HEK293 (cell line): ENCODE measurements around the gene CDH23.
A peak's percentile ranks its signal among the peaks of the same experiment; 100 is the strongest.

Source experiments
- CTCF ChIA-PET: fragments of 350-600 bp; formaldehyde crosslinking; extraction: SDS; loops from one replicate; lab custom pipeline; 2021; ENCODE audit warnings: antibody characterized with exemption; lab: Yijun Ruan, JAX
- POLR2A ChIA-PET: fragments of 300-600 bp; formaldehyde crosslinking; extraction: SDS; loops from one replicate; lab custom pipeline; 2020; ENCODE audit warnings: antibody characterized with exemption, inconsistent platforms; lab: Yijun Ruan, JAX
- H3K27ac ChIP-seq: fragments of 200-500 bp; sonication (Bioruptor generic); 2 replicates; pipeline ENCODE4 v1.5.1; 2014; ENCODE audit warnings: low read depth, low read length, control low read depth, inconsistent platforms; ENCODE audit errors: extremely low read depth
- H3K36me3 ChIP-seq, 2 experiments: fragments of 200-500 bp in 1 of 2; sonication (Bioruptor generic) in 1 of 2; 1 replicate in 1 of 2; 2 replicates in 1 of 2; pipeline ENCODE4 v1.5.1; 2014 to 2017; ENCODE audit warnings: inconsistent platforms in 2 of 2, low read length in 2 of 2; ENCODE audit not compliant: control insufficient read depth in 2 of 2, insufficient read depth in 1 of 2
- H3K4me1 ChIP-seq: fragments of 200-500 bp; sonication (Bioruptor generic); 2 replicates; pipeline ENCODE4 v1.5.1; 2014; ENCODE audit warnings: mild to moderate bottlenecking, low read length, inconsistent platforms; ENCODE audit not compliant: control insufficient read depth, insufficient read depth
- H3K4me3 ChIP-seq: 2 replicates; pipeline ENCODE4 v1.5.1; 2011; ENCODE audit warnings: low read depth, mild to moderate bottlenecking, control low read depth, low read length, moderate library complexity
- H3K9me3 ChIP-seq: fragments of 200-500 bp; sonication (Bioruptor generic); 2 replicates; pipeline ENCODE4 v1.5.1; 2014; ENCODE audit warnings: low read depth, low read length, inconsistent platforms; ENCODE audit not compliant: control insufficient read depth, insufficient read depth
- GFI1B ChIP-seq: fragments of 450-650 bp; formaldehyde crosslinking; IDR thresholded peaks from 2 replicates; pipeline ENCODE4 v1.5.1; 2016; ENCODE audit warnings: missing biosample characterization, missing genetic modification characterization
- IKZF3 ChIP-seq: fragments of 450-650 bp; IDR thresholded peaks from 2 replicates; pipeline ENCODE4 v1.5.0; 2018; ENCODE audit warnings: missing biosample characterization, mild to moderate bottlenecking, missing genetic modification characterization, moderate library complexity
- OSR2 ChIP-seq: fragments of 450-650 bp; formaldehyde crosslinking; IDR thresholded peaks from 2 replicates; pipeline ENCODE4 v1.5.1; 2016; ENCODE audit warnings: missing biosample characterization, missing genetic modification characterization
- SP7 ChIP-seq: fragments of 450-650 bp; formaldehyde crosslinking; IDR thresholded peaks from 2 replicates; pipeline ENCODE4 v1.5.1; 2016; ENCODE audit warnings: missing biosample characterization, missing genetic modification characterization
- ZBTB17 ChIP-seq: fragments of 450-650 bp; formaldehyde crosslinking; IDR thresholded peaks from 2 replicates; pipeline ENCODE4 v1.5.1; 2016; ENCODE audit warnings: missing biosample characterization, missing genetic modification characterization
- ZBTB20 ChIP-seq: fragments of 450-650 bp; formaldehyde crosslinking; IDR thresholded peaks from 2 replicates; pipeline ENCODE4 v1.5.1; 2016; ENCODE audit warnings: missing biosample characterization, missing genetic modification characterization
- ZBTB48 ChIP-seq: fragments of 450-650 bp; formaldehyde crosslinking; IDR thresholded peaks from 2 replicates; pipeline ENCODE4 v1.5.1; 2016; ENCODE audit warnings: missing biosample characterization, missing genetic modification characterization
- ZBTB8A ChIP-seq: fragments of 450-650 bp; formaldehyde crosslinking; IDR thresholded peaks from 2 replicates; pipeline ENCODE4 v1.5.1; 2016; ENCODE audit warnings: missing biosample characterization, missing genetic modification characterization
- ZFP3 ChIP-seq: fragments of 450-650 bp; formaldehyde crosslinking; IDR thresholded peaks from 2 replicates; pipeline ENCODE4 v1.5.1; 2016; ENCODE audit warnings: low read depth, missing biosample characterization, missing genetic modification characterization
- ZIC2 ChIP-seq: fragments of 450-650 bp; formaldehyde crosslinking; IDR thresholded peaks from 2 replicates; pipeline ENCODE4 v1.5.1; 2016; ENCODE audit warnings: missing biosample characterization, missing genetic modification characterization
- ZNF121 ChIP-seq: fragments of 450-650 bp; formaldehyde crosslinking; IDR thresholded peaks from 2 replicates; pipeline ENCODE4 v1.5.1; 2016; ENCODE audit warnings: missing biosample characterization, missing genetic modification characterization
- ZNF341 ChIP-seq: fragments of 450-650 bp; formaldehyde crosslinking; IDR thresholded peaks from 2 replicates; pipeline ENCODE4; 2016; ENCODE audit warnings: low read depth, missing biosample characterization, missing genetic modification characterization
- ZNF366 ChIP-seq: fragments of 450-650 bp; formaldehyde crosslinking; conservative IDR thresholded peaks from 2 replicates; pipeline ENCODE4 v1.5.1; 2016; ENCODE audit warnings: missing biosample characterization, missing genetic modification characterization
- ZNF37A ChIP-seq: fragments of 450-650 bp; IDR thresholded peaks from 2 replicates; pipeline ENCODE4 v1.5.1; 2018; ENCODE audit warnings: missing biosample characterization, missing genetic modification characterization
- ZNF394 ChIP-seq: fragments of 450-650 bp; formaldehyde crosslinking; IDR thresholded peaks from 2 replicates; pipeline ENCODE4 v1.5.1; 2016; ENCODE audit warnings: missing biosample characterization, missing genetic modification characterization, mild to moderate bottlenecking, moderate library complexity, borderline replicate concordance
- ZNF416 ChIP-seq: fragments of 450-650 bp; formaldehyde crosslinking; IDR thresholded peaks from 2 replicates; pipeline ENCODE4 v1.5.1; 2016; ENCODE audit warnings: missing biosample characterization, missing genetic modification characterization
- ZNF514 ChIP-seq: fragments of 450-650 bp; formaldehyde crosslinking; IDR thresholded peaks from 2 replicates; pipeline ENCODE4 v1.5.1; 2016; ENCODE audit warnings: missing biosample characterization, missing genetic modification characterization
- ZNF521 ChIP-seq: fragments of 450-650 bp; formaldehyde crosslinking; IDR thresholded peaks from 2 replicates; pipeline ENCODE4 v1.5.1; 2017; ENCODE audit warnings: missing biosample characterization, mild to moderate bottlenecking, missing genetic modification characterization
- ZNF549 ChIP-seq: fragments of 450-650 bp; IDR thresholded peaks from 2 replicates; pipeline ENCODE4 v1.5.1; 2018; ENCODE audit warnings: missing biosample characterization, missing genetic modification characterization, mild to moderate bottlenecking, inconsistent platforms, moderate library complexity
- ZNF670 ChIP-seq: fragments of 450-650 bp; formaldehyde crosslinking; IDR thresholded peaks from 2 replicates; pipeline ENCODE4 v1.5.1; 2016; ENCODE audit warnings: missing biosample characterization, missing genetic modification characterization, low read depth
- ZNF768 ChIP-seq: fragments of 450-650 bp; formaldehyde crosslinking; IDR thresholded peaks from 2 replicates; pipeline ENCODE4 v1.5.1; 2018; ENCODE audit warnings: missing biosample characterization, mild to moderate bottlenecking, missing genetic modification characterization
- ZNF777 ChIP-seq: fragments of 450-650 bp; formaldehyde crosslinking; IDR thresholded peaks from 2 replicates; pipeline ENCODE4 v1.5.1; 2017; ENCODE audit warnings: missing biosample characterization, missing genetic modification characterization, borderline replicate concordance
- ZNF830 ChIP-seq: fragments of 450-650 bp; IDR thresholded peaks from 2 replicates; pipeline ENCODE4 v1.5.0; 2018; ENCODE audit warnings: missing biosample characterization, missing genetic modification characterization, low read depth, mild to moderate bottlenecking, moderate library complexity
- ZNF843 ChIP-seq: fragments of 450-650 bp; formaldehyde crosslinking; IDR thresholded peaks from 2 replicates; pipeline ENCODE4 v1.5.1; 2016; ENCODE audit warnings: missing biosample characterization, missing genetic modification characterization
- TF ChIP-seq, protein P1 (sequence below): fragments of 450-650 bp; formaldehyde crosslinking; IDR thresholded peaks from 2 replicates; pipeline ENCODE4 v1.5.1; 2016; ENCODE audit warnings: missing biosample characterization, missing genetic modification characterization
- TF ChIP-seq, protein P2 (sequence below): fragments of 450-650 bp; formaldehyde crosslinking; IDR thresholded peaks from 2 replicates; pipeline ENCODE4 v1.5.1; 2017; ENCODE audit warnings: missing biosample characterization, missing genetic modification characterization

Gene CDH23

GRCh38 chr10:71734797-71735196, 338.1 kb downstream of the CDH23 start:
- Histone ChIP-seq H3K4me1 (no peaks in the 10 kb centered on the region), H3K27ac (no peak overlapping the region), H3K4me3 (no peak overlapping the region), H3K9me3 (no peaks in the 10 kb centered on the region)
- ChIA-PET CTCF (no interaction called here), POLR2A (no interaction called here)
- no peak for TF ChIP-seq ZNF37A
- TF ChIP-seq ZNF768 (tag by site-specific recombination) = 0 out of 2 replicates have a peak, but pooled peaks have one; percentile 61
- no peak for TF ChIP-seq ZNF514
- TF ChIP-seq, all 188 proteins: peak for 1
- no peaks in the 10 kb centered on the region for H3K36me3 ChIP-seq

DNA sequence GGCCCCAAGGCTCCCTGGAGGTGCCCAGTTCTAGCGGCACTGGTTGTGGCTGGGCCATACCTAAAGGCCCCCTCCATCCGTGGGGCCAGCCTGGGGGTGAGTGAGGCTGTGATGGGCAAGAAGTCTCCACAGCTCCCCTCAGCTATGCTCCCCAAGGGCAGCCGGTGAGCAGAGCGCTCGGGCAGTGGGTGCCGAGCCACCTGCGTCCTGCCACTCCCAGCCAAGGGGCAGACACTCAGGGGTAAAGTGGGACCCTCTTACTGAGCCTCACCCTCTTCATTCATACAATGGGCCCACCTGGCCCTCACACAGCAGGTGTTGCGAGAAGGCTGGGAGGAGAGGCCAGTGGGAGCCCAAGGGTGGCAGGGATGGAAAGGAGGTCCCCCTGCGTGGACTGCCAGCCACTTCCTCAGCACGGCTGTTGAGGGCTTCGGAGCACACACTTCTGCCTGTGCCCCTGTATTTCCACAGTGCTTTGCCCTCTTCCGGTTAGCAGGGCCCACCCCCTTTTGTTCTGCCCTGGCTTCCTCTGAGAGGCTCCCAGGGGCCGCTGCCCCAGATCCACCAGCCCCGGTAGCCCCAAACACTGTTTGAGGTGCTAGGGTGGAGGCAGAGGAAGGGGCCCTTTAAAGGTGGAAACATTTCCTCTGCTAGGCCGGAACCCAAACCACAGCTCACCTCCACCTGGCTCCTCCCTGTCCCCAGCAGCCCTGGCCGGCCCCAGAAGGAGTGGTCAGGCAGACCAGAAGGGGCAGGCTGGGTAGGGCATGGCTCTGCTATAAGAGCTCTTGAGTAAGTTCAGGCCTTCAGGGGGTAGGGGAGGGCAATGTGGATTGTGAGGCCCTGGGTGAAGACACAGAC, 339.2 kb downstream of the CDH23 start:
- H3K4me3 ChIP-seq = no peak overlapping the region
- CTCF ChIA-PET = interaction anchor here (0.7 to 0.9 kb wide), 2 partner anchors 94 to 454 kb away, joined by 3 read pairs; no protein-coding TSS in a partner anchor
- H3K4me1 ChIP-seq = no peaks in the 10 kb centered on the region
- H3K9me3 ChIP-seq = no peaks in the 10 kb centered on the region
- POLR2A ChIA-PET = no interaction called here
- H3K36me3 ChIP-seq = no peaks in the 10 kb centered on the region
- H3K27ac ChIP-seq = no peak overlapping the region; the same call in 1 of the 2 replicates
- no peak for TF ChIP-seq ZNF843
- TF ChIP-seq ZFP3 = peak; percentile 64; the same call in 1 of the 2 replicates
- TF ChIP-seq, protein P1, sequence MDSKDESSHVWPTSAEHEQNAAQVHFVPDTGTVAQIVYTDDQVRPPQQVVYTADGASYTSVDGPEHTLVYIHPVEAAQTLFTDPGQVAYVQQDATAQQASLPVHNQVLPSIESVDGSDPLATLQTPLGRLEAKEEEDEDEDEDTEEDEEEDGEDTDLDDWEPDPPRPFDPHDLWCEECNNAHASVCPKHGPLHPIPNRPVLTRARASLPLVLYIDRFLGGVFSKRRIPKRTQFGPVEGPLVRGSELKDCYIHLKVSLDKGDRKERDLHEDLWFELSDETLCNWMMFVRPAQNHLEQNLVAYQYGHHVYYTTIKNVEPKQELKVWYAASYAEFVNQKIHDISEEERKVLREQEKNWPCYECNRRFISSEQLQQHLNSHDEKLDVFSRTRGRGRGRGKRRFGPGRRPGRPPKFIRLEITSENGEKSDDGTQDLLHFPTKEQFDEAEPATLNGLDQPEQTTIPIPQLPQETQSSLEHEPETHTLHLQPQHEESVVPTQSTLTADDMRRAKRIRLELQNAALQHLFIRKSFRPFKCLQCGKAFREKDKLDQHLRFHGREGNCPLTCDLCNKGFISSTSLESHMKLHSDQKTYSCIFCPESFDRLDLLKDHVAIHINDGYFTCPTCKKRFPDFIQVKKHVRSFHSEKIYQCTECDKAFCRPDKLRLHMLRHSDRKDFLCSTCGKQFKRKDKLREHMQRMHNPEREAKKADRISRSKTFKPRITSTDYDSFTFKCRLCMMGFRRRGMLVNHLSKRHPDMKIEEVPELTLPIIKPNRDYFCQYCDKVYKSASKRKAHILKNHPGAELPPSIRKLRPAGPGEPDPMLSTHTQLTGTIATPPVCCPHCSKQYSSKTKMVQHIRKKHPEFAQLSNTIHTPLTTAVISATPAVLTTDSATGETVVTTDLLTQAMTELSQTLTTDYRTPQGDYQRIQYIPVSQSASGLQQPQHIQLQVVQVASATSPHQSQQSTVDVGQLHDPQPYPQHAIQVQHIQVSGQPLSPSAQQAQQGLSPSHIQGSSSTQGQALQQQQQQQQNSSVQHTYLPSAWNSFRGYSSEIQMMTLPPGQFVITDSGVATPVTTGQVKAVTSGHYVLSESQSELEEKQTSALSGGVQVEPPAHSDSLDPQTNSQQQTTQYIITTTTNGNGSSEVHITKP = peak; percentile 76
- no peak for TF ChIP-seq GFI1B (tag by site-specific recombination)

DNA sequence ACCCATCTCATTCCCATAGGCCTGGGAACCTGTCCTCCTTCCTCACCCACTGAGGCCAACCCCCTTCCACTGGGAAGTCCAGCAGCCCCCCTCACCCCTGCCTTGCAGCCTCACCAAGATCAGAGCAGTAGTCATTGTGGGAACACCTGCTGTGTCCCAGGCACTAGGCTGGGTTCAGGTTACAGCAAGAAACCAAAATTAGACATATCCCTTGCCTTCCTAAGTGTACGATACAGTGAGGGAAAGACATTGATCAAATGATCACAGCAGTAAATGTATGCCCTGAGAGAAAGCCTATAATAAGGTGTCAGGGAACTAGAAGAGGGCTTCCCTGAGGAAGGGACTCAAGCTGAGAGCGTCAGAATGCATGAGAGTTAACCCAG, 339.8 kb downstream of the CDH23 start:
- H3K4me3 ChIP-seq = no peak overlapping the region
- no peaks in the 10 kb centered on the region for H3K9me3 ChIP-seq
- CTCF ChIA-PET = interaction anchor here (0.6 to 0.9 kb wide), 4 partner anchors 8 to 454 kb away, joined by 3 read pairs; no protein-coding TSS in a partner anchor
- no peaks in the 10 kb centered on the region for H3K4me1 ChIP-seq
- POLR2A ChIA-PET = no interaction called here
- no peaks in the 10 kb centered on the region for H3K36me3 ChIP-seq
- H3K27ac ChIP-seq = no peak overlapping the region; the same call in 1 of the 2 replicates
- peak; percentile 75 for TF ChIP-seq ZNF341 (tag by site-specific recombination)
- peak; percentile 52; the same call in 1 of the 2 replicates for TF ChIP-seq ZBTB17 (tag by site-specific recombination)
- no peak for TF ChIP-seq ZNF670 (tag by site-specific recombination)
- TF ChIP-seq, protein P2, sequence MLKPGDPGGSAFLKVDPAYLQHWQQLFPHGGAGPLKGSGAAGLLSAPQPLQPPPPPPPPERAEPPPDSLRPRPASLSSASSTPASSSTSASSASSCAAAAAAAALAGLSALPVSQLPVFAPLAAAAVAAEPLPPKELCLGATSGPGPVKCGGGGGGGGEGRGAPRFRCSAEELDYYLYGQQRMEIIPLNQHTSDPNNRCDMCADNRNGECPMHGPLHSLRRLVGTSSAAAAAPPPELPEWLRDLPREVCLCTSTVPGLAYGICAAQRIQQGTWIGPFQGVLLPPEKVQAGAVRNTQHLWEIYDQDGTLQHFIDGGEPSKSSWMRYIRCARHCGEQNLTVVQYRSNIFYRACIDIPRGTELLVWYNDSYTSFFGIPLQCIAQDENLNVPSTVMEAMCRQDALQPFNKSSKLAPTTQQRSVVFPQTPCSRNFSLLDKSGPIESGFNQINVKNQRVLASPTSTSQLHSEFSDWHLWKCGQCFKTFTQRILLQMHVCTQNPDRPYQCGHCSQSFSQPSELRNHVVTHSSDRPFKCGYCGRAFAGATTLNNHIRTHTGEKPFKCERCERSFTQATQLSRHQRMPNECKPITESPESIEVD = peak; percentile 54; the same call in 1 of the 2 replicates
- TF ChIP-seq ZIC2 = peak; percentile 95
- 0 out of 2 replicates have a peak, but pooled peaks have one; percentile 24 for TF ChIP-seq ZBTB20 (tag by site-specific recombination)
- no peak for TF ChIP-seq ZNF549 (tag by site-specific recombination)
- peak; percentile 99 for TF ChIP-seq SP7 (tag by site-specific recombination)
- peak; percentile 88 for TF ChIP-seq ZBTB48
- no peak for TF ChIP-seq ZNF416
- TF ChIP-seq ZBTB8A = peak; percentile 92
- no peak for TF ChIP-seq ZNF394 (tag by site-specific recombination)
- TF ChIP-seq ZNF521 (tag by site-specific recombination) = no peak
- TF ChIP-seq OSR2 (tag by site-specific recombination) = peak; percentile 82; the same call in 1 of the 2 replicates
- 0 out of 2 replicates have a peak, but pooled peaks have one; percentile 23 for TF ChIP-seq ZNF843
- peak; percentile 42; the same call in 1 of the 2 replicates for TF ChIP-seq ZNF366
- TF ChIP-seq ZNF121 (tag by site-specific recombination) = no peak
- TF ChIP-seq ZNF777 = no peak
- no peak for TF ChIP-seq ZNF830 (tag by site-specific recombination)
- peak; percentile 81 for TF ChIP-seq IKZF3 (tag by site-specific recombination)
